Vagina (tissue), 2 donors: ENCODE results near the gene MTHFS. TPM values are rescaled to one million over a fixed set of nuclear protein-coding genes. Genes with fewer than 3 reads are reported as not detected.

Experiments
- DNase-seq, 2 donors: peaks; one replicate each; pipeline ENCODE4 v3.0.0-alpha.2; 2017; ENCODE audit errors: extremely low spot score in 2 of 2
- H3K27ac ChIP-seq: fragments of 200-600 bp; sonication (generic); one replicate; pipeline ENCODE4 v1.5.1; 2019
- H3K27me3 ChIP-seq: fragments of 200-600 bp; sonication (generic); one replicate; pipeline ENCODE4 v1.5.1; 2019
- H3K36me3 ChIP-seq, 2 donors: fragments of 200-600 bp; sonication (generic); one replicate each; pipeline ENCODE4 v1.5.1; 2017 to 2019
- H3K4me1 ChIP-seq: fragments of 200-600 bp; sonication (generic); one replicate; pipeline ENCODE4 v1.5.1; 2019
- H3K4me3 ChIP-seq, 2 donors: fragments of 200-600 bp; sonication (generic); 1 replicate in 1 of 2; 2 replicates in 1 of 2; pipeline ENCODE4 v1.5.1; 2016 to 2019
- H3K9me3 ChIP-seq: fragments of 200-600 bp; sonication (generic); one replicate; pipeline ENCODE4 v1.5.1; 2019
- POLR2A ChIP-seq, 2 donors: fragments of 450-650 bp; IDR thresholded peaks; one replicate each; pipeline ENCODE4 v1.6.1; 2017; ENCODE audit warnings: antibody characterized with exemption in 2 of 2, mild to moderate bottlenecking in 2 of 2, moderate library complexity in 2 of 2
- POLR2AphosphoS5 ChIP-seq, 2 donors: sonication (generic); formaldehyde crosslinking; IDR thresholded peaks; one replicate each; pipeline ENCODE4 v1.9.0; 2017; ENCODE audit warnings: antibody characterized with exemption in 2 of 2, mild to moderate bottlenecking in 2 of 2, low read depth in 1 of 2; ENCODE audit not compliant: insufficient read depth in 1 of 2
- intact Hi-C: fragments of 100-400 bp; cut with DNase I; formaldehyde crosslinking; loops from one replicate; pipeline ENCODE4 v1.15.1; 2023
- total RNA-seq: library from RNA; depleted of rRNA; stranded (reverse); fragments of >200 nt; gene quantifications from one replicate; pipeline ENCODE4 v1.2.3, GENCODE V29; 2016
- TF ChIP-seq, protein P1 (sequence below), 3 experiments: fragments of 450-650 bp in 2 of 3; fragments of 200-600 bp in 1 of 3; sonication (generic) in 1 of 3; IDR thresholded peaks; one replicate each; pipeline ENCODE4 v1.5.1; 2017 to 2019; ENCODE audit warnings: antibody characterized with exemption in 3 of 3, mild to moderate bottlenecking in 2 of 3, moderate library complexity in 2 of 3

MTHFS gene
- total RNA-seq, 1 donor from 2014 or later, result 7.1 TPM

DNA sequence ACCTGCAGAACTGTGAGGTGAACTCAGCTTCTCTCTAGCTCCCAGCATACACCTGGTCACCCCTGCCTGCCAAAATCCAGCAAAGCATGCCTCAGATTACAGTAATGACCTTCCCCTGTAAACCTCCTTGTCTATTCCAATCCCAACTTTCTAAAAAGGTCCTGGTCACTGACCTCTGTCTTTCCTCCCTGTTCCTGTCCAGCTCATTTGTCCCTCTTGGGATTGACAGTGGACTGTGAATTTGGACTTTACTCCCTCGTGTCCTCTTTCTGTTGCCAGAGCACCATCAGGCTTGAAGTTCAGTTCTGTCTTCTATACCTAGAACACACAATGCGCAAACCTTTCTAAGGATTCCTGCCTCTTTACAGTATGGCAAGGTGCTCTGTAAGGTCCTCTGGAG, 50.3 kb downstream of the MTHFS start:
- Histone ChIP-seq H3K4me3 (no peak overlapping the region), H3K36me3 (peaks cover 0 to 5% of the 10 kb centered on the region in 2 donors), H3K4me1 (no peaks in the 10 kb centered on the region), H3K9me3 (no peaks in the 10 kb centered on the region), H3K27ac (no peak overlapping the region), H3K27me3 (no peaks in the 10 kb centered on the region)
- TF ChIP-seq POLR2AphosphoS5 (IDR thresholded peaks at IDR 0.05; ENCODE audit: insufficient read depth in 1 of 2, low read depth in 1 of 2), result no peak
- TF ChIP-seq POLR2A (IDR thresholded peaks at IDR 0.05), result no peak
- TF ChIP-seq, protein P1, sequence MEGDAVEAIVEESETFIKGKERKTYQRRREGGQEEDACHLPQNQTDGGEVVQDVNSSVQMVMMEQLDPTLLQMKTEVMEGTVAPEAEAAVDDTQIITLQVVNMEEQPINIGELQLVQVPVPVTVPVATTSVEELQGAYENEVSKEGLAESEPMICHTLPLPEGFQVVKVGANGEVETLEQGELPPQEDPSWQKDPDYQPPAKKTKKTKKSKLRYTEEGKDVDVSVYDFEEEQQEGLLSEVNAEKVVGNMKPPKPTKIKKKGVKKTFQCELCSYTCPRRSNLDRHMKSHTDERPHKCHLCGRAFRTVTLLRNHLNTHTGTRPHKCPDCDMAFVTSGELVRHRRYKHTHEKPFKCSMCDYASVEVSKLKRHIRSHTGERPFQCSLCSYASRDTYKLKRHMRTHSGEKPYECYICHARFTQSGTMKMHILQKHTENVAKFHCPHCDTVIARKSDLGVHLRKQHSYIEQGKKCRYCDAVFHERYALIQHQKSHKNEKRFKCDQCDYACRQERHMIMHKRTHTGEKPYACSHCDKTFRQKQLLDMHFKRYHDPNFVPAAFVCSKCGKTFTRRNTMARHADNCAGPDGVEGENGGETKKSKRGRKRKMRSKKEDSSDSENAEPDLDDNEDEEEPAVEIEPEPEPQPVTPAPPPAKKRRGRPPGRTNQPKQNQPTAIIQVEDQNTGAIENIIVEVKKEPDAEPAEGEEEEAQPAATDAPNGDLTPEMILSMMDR (IDR thresholded peaks at IDR 0.05), result no peak
- intact Hi-C loops, result loop anchor here (10.0 kb wide), 1 partner anchor 452 kb away; no protein-coding TSS in a partner anchor
- no peak for DNase-seq

DNA sequence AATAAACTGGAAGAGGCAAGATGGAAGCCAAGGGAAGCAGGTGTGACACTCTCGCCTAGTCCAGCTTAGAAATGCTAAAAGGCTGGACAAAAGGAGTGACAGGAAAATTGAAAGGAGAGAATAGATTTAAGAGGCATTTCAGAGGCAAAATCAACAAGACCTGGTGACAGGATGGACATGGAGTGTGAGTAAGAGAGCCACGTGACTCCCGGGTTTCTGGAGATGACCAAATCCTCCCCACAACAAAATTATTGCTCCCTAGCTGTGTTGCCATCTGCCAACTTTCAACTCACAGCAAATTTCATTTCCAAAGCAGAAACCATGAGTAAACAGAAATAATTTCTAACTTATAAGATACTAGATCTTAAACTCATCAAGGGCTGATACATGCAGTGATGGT, 52.6 kb downstream of the MTHFS start:
- intact Hi-C loops, result loop anchor here (10.0 kb wide), 1 partner anchor 449 kb away; no protein-coding TSS in a partner anchor
- Histone ChIP-seq H3K9me3 (no peaks in the 10 kb centered on the region), H3K4me1 (no peaks in the 10 kb centered on the region), H3K27me3 (no peaks in the 10 kb centered on the region), H3K4me3 (no peak overlapping the region), H3K36me3 (peaks cover 0 to 5% of the 10 kb centered on the region in 2 donors), H3K27ac (no peak overlapping the region)
- DNase-seq, result no peak
- TF ChIP-seq, protein P1 (IDR thresholded peaks at IDR 0.05), result no peak
- TF ChIP-seq POLR2AphosphoS5 (IDR thresholded peaks at IDR 0.05; ENCODE audit: insufficient read depth in 1 of 2, low read depth in 1 of 2) (no peak), POLR2A (IDR thresholded peaks at IDR 0.05) (no peak)

DNA sequence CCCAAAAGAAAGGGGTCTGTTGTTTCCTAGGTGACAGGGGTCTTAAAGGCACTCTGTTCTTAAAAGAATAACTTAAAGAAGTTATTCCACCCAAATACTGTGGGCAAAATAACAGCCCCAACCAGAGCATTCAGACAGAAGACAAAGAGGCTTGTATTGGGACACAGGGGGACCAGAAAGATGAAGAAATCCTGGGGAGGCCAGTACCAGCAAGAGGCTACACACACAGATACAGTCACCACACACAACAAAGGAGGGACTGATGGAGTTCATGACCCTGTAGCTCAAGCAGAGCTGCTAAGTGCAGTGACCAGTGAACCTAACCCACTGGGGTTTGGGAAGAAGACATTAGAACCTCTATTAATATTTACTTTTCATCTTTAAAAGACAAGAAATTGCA, 59.0 kb downstream of the MTHFS start:
- Histone ChIP-seq H3K4me3 (no peak overlapping the region), H3K27ac (no peak overlapping the region), H3K9me3 (no peaks in the 10 kb centered on the region), H3K4me1 (no peaks in the 10 kb centered on the region), H3K27me3 (no peaks in the 10 kb centered on the region), H3K36me3 (peaks cover 0 to 7% of the 10 kb centered on the region in 2 donors)
- intact Hi-C loops, result no loop called here
- TF ChIP-seq POLR2AphosphoS5 (IDR thresholded peaks at IDR 0.05; ENCODE audit: insufficient read depth in 1 of 2, low read depth in 1 of 2), result no peak
- no peak for TF ChIP-seq POLR2A (IDR thresholded peaks at IDR 0.05)
- TF ChIP-seq, protein P1 (IDR thresholded peaks at IDR 0.05), result no peak
- DNase-seq, result no peak

DNA sequence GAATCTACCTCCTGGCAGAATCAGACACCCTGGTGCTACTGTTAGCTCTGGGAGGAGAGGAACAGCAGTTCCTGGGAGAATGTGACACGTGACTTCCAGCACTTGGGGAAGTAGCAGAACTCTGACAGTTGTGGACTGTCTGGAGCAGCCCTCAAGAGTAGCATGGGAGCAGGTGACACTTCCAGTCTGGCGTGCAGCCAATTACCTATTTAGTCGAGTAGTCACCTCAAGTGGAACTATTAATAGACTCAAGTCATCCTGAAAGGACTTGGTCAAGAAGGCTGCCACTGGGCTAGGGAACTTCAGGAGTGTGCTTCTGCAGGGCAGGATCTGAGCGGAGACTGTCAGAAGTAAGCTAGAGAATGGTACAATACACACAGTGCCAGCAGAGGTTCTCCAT, 62.3 kb downstream of the MTHFS start:
- TF ChIP-seq POLR2AphosphoS5 (IDR thresholded peaks at IDR 0.05; ENCODE audit: insufficient read depth in 1 of 2, low read depth in 1 of 2) (no peak), POLR2A (IDR thresholded peaks at IDR 0.05) (no peak)
- TF ChIP-seq, protein P1 (IDR thresholded peaks at IDR 0.05), result no peak
- intact Hi-C loops, result no loop called here
- DNase-seq, result no peak
- Histone ChIP-seq H3K27me3 (no peaks in the 10 kb centered on the region), H3K36me3 (peaks cover 0 to 7% of the 10 kb centered on the region in 2 donors), H3K9me3 (no peaks in the 10 kb centered on the region), H3K4me1 (no peaks in the 10 kb centered on the region), H3K4me3 (no peak overlapping the region), H3K27ac (no peak overlapping the region)

DNA sequence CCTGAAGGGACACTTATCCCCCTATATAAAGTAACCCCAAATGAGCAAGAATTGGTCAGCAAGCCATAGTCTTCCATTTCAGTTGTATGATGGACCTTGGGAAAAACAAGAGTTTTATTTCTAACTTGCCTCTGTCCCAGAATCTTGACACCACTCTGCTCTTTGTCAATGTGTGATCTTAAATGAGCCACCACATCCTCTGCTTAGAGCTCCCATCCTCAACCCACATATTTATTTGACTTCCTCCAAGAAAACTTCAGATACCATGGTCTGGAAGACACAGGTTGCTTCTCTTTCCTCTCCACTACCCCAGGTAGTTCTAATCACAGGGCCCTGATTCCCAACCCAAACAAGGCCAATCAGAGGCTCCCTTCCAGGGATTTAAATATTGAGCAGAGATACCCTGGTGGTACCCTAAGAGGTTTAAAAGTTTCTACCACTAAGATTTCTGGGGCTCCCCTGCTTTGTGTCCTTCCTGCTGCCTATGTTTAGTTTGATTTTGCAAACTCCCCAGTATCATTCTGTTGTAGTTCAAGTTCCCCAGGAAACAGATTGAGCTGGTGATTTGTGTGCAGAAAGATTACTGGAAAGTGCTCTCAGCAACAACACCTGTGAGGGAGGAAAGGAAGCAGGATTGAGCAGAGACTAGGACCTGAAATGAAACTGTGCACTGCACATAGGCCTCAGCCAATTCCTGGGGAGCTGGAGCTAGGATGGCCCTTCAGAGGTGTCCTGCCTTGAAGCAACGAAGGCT, 64.3 kb downstream of the MTHFS start:
- no peaks in the 10 kb centered on the region for H3K4me1 ChIP-seq
- H3K9me3 ChIP-seq, result no peaks in the 10 kb centered on the region
- DNase-seq, result no peak
- H3K4me3 ChIP-seq, result no peak overlapping the region
- H3K27ac ChIP-seq, result no peak overlapping the region
- TF ChIP-seq, protein P1 (IDR thresholded peaks at IDR 0.05), result no peak
- TF ChIP-seq POLR2A (IDR thresholded peaks at IDR 0.05) (no peak), POLR2AphosphoS5 (IDR thresholded peaks at IDR 0.05; ENCODE audit: insufficient read depth in 1 of 2, low read depth in 1 of 2) (no peak)
- intact Hi-C loops, result no loop called here
- H3K36me3 ChIP-seq, result no peaks in the 10 kb centered on the region
- no peaks in the 10 kb centered on the region for H3K27me3 ChIP-seq
